ENCODE data around the gene PPIL6. TPM values are rescaled to one million over a fixed set of nuclear protein-coding genes. Genes with fewer than 3 reads are reported as not detected.

Gene PPIL6
- total and polyA plus RNA-seq, 2 experiments from 2014 or later, result 1.7 TPM

DNA sequence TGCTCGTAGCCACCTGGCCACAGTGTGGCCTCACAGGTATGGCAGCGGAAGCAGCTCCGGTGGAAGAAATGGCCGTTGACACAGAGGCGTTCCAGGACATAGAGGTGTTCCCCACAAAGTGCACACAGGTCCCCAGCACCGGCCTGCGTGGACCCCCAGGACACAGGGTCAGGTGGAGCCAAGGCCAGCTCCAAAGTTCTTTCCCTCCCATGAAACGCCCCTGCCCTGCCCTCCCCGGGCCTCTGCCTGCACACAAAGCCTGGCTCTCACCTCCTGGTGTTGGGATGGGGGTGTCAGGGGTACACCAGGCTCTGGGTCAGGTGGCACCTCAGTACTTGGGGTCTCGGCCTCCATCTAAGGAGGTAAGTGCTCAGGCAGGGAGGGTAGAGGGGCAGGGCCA lies 6.7 kb upstream of the PPIL6 start:
- Mint-ChIP-seq H3K27ac (no peak overlapping the region), H3K4me3 (no peak overlapping the region), H3K36me3 (ENCODE audit: low read depth) (peaks cover 31% of the 10 kb centered on the region), H3K27me3 (ENCODE audit: insufficient read depth, low read depth, poor library complexity) (peaks cover 21% of the 10 kb centered on the region), H3K4me1 (peaks cover 9% of the 10 kb centered on the region), H3K9me3 (no peaks in the 10 kb centered on the region)
- H3K9me2 ChIP-seq (ENCODE audit: insufficient read depth), result no peaks in the 10 kb centered on the region
- no peak overlapping the region for H3K4me3 ChIP-seq
- TF ChIP-seq POLR2AphosphoS5 (IDR thresholded peaks at IDR 0.05; ENCODE audit: low read depth) (peak; percentile 17; the same call in 1 of the 2 replicates), JUNB (IDR thresholded peaks at IDR 0.05; ENCODE audit: unreplicated experiment) (no peak)
- no peak overlapping the region for H3K4me2 ChIP-seq
- H4K20me1 ChIP-seq (replicated peaks; ENCODE audit: insufficient read depth), result peaks cover 4% of the 10 kb centered on the region
- no peaks in the 10 kb centered on the region for H3K79me2 ChIP-seq (replicated peaks; ENCODE audit: insufficient read depth)
- no peaks in the 10 kb centered on the region for H3K27me3 ChIP-seq (ENCODE audit: insufficient read depth)
- peaks cover 3% of the 10 kb centered on the region; the same call in 1 of the 2 replicates for H3K36me3 ChIP-seq (ENCODE audit: insufficient read depth)
- no peak overlapping the region for H2AFZ ChIP-seq
- H3K4me1 ChIP-seq (ENCODE audit: insufficient read depth), result 0 out of 2 replicates have a peak, but pooled peaks cover under 1% of the 10 kb centered on the region
- no peak for ATAC-seq
- H3F3A ChIP-seq (replicated peaks; ENCODE audit: low read depth), result no peaks in the 10 kb centered on the region
- H3K27ac ChIP-seq (ENCODE audit: low read depth), result no peak overlapping the region
- DNase-seq (ENCODE audit: low spot score), result no peak

DNA sequence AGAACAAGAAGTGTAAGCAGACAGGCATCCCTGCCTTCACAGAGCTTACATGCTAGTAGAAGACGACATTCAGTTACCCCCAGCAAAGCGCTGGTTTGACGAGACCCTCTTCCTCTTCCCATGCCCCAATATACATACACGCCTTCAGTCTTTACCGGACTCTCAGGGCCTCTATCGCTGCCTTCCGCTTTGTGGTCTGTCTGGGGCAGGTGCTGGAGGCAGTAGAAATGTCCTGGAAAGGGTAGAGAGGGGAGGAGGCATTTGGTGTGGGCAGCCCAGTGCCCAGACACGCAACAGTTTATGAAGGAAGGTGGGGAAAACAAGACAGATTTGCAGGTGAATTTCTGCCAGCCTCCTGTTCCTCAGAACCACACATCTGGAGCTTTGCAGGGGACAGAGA lies 6.1 kb upstream of the PPIL6 start:
- no peak overlapping the region for H3K4me2 ChIP-seq
- no peak overlapping the region for H2AFZ ChIP-seq
- H3K9me3 Mint-ChIP-seq, result no peaks in the 10 kb centered on the region
- peaks cover 14% of the 10 kb centered on the region for H3K4me1 Mint-ChIP-seq
- no peak for DNase-seq (ENCODE audit: low spot score)
- no peak for ATAC-seq
- H4K20me1 ChIP-seq (replicated peaks; ENCODE audit: insufficient read depth), result peaks cover 4% of the 10 kb centered on the region
- no peaks in the 10 kb centered on the region for H3K9me2 ChIP-seq (ENCODE audit: insufficient read depth)
- H3K27me3 Mint-ChIP-seq (ENCODE audit: insufficient read depth, low read depth, poor library complexity), result peaks cover 17% of the 10 kb centered on the region
- no peak overlapping the region for H3K4me3 Mint-ChIP-seq
- TF ChIP-seq STAT1 (IDR thresholded peaks at IDR 0.05; ENCODE audit: unreplicated experiment) (no peak), EZH2 (IDR thresholded peaks at IDR 0.05; ENCODE audit: low read depth, unreplicated experiment) (no peak), POLR2AphosphoS5 (IDR thresholded peaks at IDR 0.05; ENCODE audit: low read depth) (no peak), EZH2phosphoT487 (IDR thresholded peaks at IDR 0.05; ENCODE audit: unreplicated experiment) (no peak), JUNB (IDR thresholded peaks at IDR 0.05; ENCODE audit: unreplicated experiment) (no peak)
- peaks cover 3% of the 10 kb centered on the region; the same call in 1 of the 2 replicates for H3K36me3 ChIP-seq (ENCODE audit: insufficient read depth)
- H3K4me1 ChIP-seq (ENCODE audit: insufficient read depth), result peaks cover 6% of the 10 kb centered on the region; the same call in 1 of the 2 replicates
- no peaks in the 10 kb centered on the region for H3K27me3 ChIP-seq (ENCODE audit: insufficient read depth)
- 0 out of 2 replicates have a peak, but pooled peaks cover 2% of the 10 kb centered on the region for H3F3A ChIP-seq (replicated peaks; ENCODE audit: low read depth)
- H3K4me3 ChIP-seq, result no peak overlapping the region
- H3K27ac Mint-ChIP-seq, result no peak overlapping the region; the same call in 1 of the 2 replicates
- H3K36me3 Mint-ChIP-seq (ENCODE audit: low read depth), result peaks cover 33% of the 10 kb centered on the region
- no peak overlapping the region for H3K27ac ChIP-seq (ENCODE audit: low read depth)
- H3K79me2 ChIP-seq (replicated peaks; ENCODE audit: insufficient read depth), result no peaks in the 10 kb centered on the region

DNA sequence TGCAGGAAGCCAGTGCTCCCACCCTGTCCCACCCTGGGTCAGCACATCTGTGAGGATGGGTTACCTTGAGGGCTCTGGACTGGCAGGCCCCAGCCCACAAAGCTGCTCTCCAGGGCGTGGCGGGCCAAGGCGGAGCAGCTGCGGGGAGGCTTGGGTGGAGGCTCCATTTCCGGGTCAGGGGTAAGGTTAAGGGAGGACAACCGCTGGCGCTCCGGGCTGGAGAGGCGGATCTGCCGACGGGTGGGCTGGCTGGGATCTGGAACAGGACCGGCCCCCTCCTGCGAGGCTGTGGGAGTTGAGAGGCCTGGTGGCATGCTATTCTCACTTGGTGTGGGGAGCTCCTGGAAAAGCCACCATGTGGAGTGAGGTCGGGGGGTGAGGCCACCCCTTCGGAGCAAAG lies 5.6 kb upstream of the PPIL6 start:
- H3K79me2 ChIP-seq (replicated peaks; ENCODE audit: insufficient read depth), result no peaks in the 10 kb centered on the region
- TF ChIP-seq, protein P1, sequence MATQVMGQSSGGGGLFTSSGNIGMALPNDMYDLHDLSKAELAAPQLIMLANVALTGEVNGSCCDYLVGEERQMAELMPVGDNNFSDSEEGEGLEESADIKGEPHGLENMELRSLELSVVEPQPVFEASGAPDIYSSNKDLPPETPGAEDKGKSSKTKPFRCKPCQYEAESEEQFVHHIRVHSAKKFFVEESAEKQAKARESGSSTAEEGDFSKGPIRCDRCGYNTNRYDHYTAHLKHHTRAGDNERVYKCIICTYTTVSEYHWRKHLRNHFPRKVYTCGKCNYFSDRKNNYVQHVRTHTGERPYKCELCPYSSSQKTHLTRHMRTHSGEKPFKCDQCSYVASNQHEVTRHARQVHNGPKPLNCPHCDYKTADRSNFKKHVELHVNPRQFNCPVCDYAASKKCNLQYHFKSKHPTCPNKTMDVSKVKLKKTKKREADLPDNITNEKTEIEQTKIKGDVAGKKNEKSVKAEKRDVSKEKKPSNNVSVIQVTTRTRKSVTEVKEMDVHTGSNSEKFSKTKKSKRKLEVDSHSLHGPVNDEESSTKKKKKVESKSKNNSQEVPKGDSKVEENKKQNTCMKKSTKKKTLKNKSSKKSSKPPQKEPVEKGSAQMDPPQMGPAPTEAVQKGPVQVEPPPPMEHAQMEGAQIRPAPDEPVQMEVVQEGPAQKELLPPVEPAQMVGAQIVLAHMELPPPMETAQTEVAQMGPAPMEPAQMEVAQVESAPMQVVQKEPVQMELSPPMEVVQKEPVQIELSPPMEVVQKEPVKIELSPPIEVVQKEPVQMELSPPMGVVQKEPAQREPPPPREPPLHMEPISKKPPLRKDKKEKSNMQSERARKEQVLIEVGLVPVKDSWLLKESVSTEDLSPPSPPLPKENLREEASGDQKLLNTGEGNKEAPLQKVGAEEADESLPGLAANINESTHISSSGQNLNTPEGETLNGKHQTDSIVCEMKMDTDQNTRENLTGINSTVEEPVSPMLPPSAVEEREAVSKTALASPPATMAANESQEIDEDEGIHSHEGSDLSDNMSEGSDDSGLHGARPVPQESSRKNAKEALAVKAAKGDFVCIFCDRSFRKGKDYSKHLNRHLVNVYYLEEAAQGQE (IDR thresholded peaks at IDR 0.05; ENCODE audit: unreplicated experiment), result no peak
- TF ChIP-seq ZNF114 (CRISPR knock-in tag; IDR thresholded peaks at IDR 0.05) (no peak), POLR2AphosphoS5 (IDR thresholded peaks at IDR 0.05; ENCODE audit: low read depth) (no peak), EZH2phosphoT487 (IDR thresholded peaks at IDR 0.05; ENCODE audit: unreplicated experiment) (no peak), ZNF331 (CRISPR knock-in tag; IDR thresholded peaks at IDR 0.05; ENCODE audit: low read depth) (no peak), EZH2 (IDR thresholded peaks at IDR 0.05; ENCODE audit: low read depth, unreplicated experiment) (no peak), NANOG (IDR thresholded peaks at IDR 0.05; ENCODE audit: borderline replicate concordance) (no peak), STAT1 (IDR thresholded peaks at IDR 0.05; ENCODE audit: unreplicated experiment) (no peak), JUNB (IDR thresholded peaks at IDR 0.05; ENCODE audit: unreplicated experiment) (no peak)
- TF ChIP-seq, protein P2, sequence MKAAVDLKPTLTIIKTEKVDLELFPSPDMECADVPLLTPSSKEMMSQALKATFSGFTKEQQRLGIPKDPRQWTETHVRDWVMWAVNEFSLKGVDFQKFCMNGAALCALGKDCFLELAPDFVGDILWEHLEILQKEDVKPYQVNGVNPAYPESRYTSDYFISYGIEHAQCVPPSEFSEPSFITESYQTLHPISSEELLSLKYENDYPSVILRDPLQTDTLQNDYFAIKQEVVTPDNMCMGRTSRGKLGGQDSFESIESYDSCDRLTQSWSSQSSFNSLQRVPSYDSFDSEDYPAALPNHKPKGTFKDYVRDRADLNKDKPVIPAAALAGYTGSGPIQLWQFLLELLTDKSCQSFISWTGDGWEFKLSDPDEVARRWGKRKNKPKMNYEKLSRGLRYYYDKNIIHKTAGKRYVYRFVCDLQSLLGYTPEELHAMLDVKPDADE (IDR thresholded peaks at IDR 0.05), result no peak
- TF ChIP-seq, protein P3, sequence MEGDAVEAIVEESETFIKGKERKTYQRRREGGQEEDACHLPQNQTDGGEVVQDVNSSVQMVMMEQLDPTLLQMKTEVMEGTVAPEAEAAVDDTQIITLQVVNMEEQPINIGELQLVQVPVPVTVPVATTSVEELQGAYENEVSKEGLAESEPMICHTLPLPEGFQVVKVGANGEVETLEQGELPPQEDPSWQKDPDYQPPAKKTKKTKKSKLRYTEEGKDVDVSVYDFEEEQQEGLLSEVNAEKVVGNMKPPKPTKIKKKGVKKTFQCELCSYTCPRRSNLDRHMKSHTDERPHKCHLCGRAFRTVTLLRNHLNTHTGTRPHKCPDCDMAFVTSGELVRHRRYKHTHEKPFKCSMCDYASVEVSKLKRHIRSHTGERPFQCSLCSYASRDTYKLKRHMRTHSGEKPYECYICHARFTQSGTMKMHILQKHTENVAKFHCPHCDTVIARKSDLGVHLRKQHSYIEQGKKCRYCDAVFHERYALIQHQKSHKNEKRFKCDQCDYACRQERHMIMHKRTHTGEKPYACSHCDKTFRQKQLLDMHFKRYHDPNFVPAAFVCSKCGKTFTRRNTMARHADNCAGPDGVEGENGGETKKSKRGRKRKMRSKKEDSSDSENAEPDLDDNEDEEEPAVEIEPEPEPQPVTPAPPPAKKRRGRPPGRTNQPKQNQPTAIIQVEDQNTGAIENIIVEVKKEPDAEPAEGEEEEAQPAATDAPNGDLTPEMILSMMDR (conservative IDR thresholded peaks at IDR 0.05; ENCODE audit: low read depth in 2 of 2), result no peak

More for the DNA sequence above, 5.6 kb upstream of the PPIL6 start:
- Mint-ChIP-seq H3K9me3 (no peaks in the 10 kb centered on the region), H3K27me3 (ENCODE audit: insufficient read depth, low read depth, poor library complexity) (peaks cover 22% of the 10 kb centered on the region), H3K4me1 (peaks cover 17% of the 10 kb centered on the region), H3K4me3 (no peak overlapping the region), H3K27ac (no peak overlapping the region), H3K36me3 (ENCODE audit: low read depth) (peaks cover 33% of the 10 kb centered on the region)
- no peak for DNase-seq (ENCODE audit: low spot score)
- Histone ChIP-seq H3K4me1 (ENCODE audit: insufficient read depth) (peaks cover 8% of the 10 kb centered on the region; the same call in 1 of the 2 replicates), H3F3A (replicated peaks; ENCODE audit: low read depth) (0 out of 2 replicates have a peak, but pooled peaks cover 5% of the 10 kb centered on the region), H3K4me2 (no peak overlapping the region), H3K4me3 (no peak overlapping the region), H3K9me2 (ENCODE audit: insufficient read depth) (no peaks in the 10 kb centered on the region), H3K27me3 (ENCODE audit: insufficient read depth) (no peaks in the 10 kb centered on the region), H3K36me3 (ENCODE audit: insufficient read depth) (peaks cover 3% of the 10 kb centered on the region; the same call in 1 of the 2 replicates), H2AFZ (no peak overlapping the region), H4K20me1 (replicated peaks; ENCODE audit: insufficient read depth) (peaks cover 4% of the 10 kb centered on the region), H3K27ac (ENCODE audit: low read depth) (no peak overlapping the region)
- ATAC-seq, result no peak
